ENCODE data around the gene CCRL2.
A peak's percentile ranks its signal among the peaks of the same experiment; 100 is the strongest.

The CCRL2 gene, protein sequence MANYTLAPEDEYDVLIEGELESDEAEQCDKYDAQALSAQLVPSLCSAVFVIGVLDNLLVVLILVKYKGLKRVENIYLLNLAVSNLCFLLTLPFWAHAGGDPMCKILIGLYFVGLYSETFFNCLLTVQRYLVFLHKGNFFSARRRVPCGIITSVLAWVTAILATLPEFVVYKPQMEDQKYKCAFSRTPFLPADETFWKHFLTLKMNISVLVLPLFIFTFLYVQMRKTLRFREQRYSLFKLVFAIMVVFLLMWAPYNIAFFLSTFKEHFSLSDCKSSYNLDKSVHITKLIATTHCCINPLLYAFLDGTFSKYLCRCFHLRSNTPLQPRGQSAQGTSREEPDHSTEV

DNA sequence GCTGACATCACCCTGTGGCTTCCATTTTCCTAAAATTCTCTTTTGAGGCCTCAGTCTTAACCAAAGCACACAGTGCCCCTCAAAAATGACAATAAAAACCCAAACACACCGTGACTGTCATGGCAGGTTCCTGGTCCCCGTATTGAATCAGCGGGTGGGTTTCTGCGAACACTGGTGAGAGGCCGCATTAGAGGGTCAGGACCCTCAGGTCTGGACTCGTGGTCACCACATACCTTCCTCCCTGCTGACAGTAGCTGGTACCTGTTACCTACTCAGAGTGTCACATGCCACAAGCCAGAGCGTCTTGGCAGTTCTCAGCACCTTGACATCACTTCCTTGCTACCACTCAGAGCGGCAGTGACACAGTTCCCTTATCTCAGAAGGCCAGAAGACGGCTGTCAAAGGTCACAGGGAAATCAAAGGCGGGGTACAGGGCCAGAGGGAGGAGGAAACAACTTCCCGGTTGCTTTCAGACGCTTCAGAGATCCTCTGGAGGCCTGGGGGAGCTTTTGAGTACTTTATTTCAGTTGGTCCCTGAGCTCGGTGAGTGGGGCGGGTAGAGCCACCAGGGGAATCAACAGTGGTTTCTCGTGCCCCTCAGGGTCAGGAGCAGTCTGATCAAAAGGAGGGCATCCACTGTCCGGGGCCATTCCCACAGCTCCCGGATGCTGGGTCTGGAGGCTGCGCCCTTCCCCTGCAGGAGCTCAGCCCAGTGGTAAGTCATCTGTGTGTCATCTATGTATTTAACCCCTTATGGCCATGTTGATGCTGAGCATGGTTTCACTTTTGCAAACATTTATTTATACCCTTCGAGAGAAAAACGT lies at the start of gene CCRL2, which contains the start of gene CCR5AS:
Gene CCRL2 (plus strand): TSS at position 472 of the 824 bp plus-strand sequence. CDS start 821 bp downstream, outside the sequence.
Gene CCR5AS (minus strand): TSS at position 279 of the 824 bp plus-strand sequence.
- peak; percentile 17 for DNase-seq (ENCODE audit: low read depth)

DNA sequence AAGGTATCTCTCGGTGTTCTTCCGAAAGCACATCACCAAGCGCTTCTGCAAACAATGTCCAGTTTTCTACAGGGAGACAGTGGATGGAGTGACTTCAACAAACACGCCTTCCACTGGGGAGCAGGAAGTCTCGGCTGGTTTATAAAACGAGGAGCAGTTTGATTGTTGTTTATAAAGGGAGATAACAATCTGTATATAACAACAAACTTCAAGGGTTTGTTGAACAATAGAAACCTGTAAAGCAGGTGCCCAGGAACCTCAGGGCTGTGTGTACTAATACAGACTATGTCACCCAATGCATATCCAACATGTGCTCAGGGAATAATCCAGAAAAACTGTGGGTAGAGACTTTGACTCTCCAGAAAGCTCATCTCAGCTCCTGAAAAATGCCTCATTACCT lies 48.6 kb upstream of the CCRL2 start:
- no peak for DNase-seq (ENCODE audit: low read depth)

DNA sequence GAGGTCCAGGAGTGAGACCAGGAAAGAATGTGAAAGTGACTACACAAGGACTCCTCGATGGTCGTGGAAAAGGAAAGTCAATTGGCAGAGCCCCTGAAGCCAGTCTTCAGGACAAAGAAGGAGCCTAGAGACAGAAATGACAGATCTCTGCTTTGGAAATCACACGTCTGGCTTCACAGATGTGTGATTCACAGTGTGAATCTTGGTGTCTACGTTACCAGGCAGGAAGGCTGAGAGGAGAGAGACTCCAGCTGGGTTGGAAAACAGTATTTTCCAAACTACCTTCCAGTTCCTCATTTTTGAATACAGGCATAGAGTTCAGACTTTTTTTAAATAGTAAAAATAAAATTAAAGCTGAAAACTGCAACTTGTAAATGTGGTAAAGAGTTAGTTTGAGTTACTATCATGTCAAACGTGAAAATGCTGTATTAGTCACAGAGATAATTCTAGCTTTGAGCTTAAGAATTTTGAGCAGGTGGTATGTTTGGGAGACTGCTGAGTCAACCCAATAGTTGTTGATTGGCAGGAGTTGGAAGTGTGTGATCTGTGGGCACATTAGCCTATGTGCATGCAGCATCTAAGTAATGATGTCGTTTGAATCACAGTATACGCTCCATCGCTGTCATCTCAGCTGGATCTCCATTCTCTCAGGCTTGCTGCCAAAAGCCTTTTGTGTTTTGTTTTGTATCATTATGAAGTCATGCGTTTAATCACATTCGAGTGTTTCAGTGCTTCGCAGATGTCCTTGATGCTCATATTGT lies 47.1 kb upstream of the CCRL2 start:
- no peak for DNase-seq (ENCODE audit: low read depth)

DNA sequence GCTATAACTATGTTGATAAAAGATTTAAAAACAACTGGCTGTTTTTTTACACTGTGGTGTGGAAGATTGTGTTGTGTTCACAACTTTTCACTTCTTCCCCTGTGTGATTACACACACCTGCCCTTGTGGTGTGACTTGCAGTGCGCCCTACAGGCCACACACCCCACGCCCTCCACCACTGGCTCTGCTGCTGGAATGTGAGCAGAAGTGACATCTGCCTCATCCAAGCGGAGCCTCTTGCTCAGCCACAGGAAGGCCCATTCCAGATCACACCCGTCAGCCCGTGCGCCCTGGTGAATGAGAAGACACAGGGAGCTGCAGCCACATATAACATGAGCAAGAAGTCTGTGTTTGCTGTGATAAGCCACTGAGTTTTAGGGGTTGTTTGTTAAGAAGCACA lies 46.2 kb upstream of the CCRL2 start:
- no peak for DNase-seq (ENCODE audit: low read depth)

DNA sequence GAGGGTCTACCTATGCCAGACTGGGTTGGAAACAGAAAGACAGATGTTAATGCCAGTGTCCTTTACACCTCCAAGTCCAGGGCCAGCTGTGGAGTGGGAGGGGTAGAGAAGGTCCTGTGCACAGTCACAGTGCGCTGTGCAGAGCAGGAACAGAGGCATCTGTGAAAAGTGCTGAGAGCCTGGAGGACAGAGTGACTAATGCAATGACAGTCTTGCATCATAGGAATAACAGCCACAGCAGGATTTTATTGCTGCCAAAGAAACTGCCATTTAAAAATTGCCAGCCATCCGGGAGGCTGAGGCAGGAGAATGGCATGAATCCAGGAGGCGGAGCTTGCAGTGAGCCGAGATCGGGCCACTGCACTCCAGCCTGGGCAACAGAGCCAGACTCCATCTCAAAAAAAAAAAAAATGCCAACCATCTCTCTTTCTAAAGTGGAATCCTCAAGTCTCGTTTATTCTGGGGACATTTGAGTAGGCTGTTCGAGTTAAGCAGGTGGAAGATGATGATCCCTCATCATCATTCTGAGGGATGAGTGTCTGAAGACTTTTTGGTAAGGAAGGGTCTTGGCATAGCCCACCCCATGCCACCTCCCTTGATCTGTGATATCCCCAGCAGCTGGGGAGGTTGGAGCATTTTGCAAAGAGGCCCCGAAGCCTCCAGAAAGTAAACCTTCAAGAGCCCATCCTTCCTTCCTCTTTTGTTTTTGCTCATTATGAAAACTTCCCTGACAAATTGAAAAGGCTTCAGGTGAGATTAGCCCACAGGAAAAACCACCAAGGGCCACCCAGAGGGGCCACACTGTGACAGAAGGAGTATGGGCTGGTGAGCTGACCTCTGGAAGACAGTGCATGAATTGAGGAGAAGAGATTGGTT lies 45.4 kb upstream of the CCRL2 start:
- no peak for DNase-seq (ENCODE audit: low read depth)

DNA sequence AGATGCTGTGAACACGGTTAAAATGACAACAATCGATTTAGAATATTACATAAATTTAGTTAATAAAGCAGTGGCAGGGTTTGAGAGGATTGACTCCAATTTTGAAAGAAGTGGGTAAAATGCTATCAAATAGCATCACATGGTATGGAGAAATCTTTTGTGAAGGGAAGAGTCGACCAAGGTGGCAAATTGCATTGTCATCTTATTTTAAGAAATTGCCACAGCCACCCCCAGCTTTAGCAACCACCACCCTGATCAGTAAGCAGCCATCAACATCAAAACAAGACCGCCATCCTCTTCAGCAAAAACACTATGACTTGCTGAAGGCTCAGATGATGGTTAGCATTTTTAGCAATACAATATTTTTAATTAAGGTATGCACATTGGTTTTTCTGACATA lies 42.0 kb upstream of the CCRL2 start:
- no peak for DNase-seq (ENCODE audit: low read depth)

DNA sequence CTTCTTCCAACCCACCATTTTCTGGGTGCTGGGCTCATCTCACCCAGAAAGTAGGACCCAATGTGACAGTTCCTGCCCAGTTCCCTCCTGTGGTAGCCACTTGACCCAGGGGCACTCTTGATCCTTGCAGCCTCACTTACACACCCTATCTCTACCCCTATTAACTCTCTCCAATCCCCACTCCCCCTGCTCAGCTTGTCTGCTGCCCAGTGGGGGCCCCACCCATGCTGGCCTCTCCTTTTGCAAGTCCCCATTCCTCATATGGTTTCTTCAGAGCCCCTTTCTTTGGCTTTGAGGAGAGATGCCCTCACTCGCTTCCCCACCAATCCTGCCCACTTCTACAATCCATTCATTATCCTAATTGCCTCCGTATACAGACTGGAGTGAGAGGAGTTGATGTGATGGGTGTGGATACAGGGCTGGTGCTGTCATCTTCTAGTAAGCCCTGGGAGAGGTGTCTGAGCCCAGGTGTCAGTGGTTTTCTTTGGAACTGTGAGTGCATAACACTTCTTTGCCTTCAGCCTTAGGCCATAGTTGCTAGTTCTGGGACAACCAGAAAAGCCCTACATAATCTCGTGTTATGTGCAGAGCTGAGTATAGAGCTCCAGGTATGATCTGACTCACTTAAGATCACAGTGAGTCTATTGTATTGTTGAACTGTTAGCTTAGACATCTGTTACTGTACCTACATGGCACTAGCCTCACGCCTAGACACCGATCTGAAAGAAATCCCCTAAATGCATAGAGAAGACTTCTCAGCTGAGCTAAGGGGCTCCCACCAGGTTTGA lies 41.1 kb upstream of the CCRL2 start:
- DNase-seq (ENCODE audit: low read depth) = no peak

DNA sequence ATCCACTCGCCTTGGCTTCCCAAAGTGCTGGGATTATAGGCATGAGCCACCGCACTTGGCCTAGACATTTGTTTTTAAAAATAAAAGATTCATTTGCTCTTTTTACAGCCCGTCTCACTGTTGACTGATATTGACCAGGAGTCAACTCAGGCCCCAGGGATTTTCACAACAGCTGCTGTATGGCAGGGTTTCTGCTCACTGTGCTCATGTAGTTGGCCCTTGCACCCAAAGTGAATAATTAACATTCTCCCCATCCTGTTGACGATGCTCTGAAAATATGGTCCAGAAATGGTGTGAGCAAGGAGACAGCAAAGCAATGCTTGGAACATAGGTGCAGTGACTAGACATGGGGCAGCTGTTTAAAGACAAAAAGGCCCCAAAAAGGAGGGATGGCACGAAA lies 39.2 kb upstream of the CCRL2 start:
- DNase-seq (ENCODE audit: low read depth) = no peak

DNA sequence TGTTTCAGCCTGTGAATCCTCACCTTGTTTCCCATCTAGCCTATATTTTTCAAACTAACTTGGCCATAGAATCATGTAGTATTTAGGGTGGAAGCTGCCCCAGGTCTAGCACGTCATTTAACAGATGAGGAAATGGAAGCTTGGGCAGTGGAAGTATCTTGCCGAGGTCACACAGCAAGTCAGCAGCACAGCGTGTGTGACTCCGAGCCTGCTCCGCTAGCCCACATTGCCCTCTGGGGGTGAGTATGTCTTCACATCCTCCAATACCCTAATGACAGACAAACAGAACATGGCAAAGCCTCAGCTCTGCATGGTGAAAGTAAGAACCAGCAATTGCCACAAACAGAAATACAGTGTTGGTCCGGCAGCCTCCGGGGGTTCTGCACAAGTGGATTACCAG lies 38.5 kb upstream of the CCRL2 start:
- peak; percentile 38 for DNase-seq (ENCODE audit: low read depth)

DNA sequence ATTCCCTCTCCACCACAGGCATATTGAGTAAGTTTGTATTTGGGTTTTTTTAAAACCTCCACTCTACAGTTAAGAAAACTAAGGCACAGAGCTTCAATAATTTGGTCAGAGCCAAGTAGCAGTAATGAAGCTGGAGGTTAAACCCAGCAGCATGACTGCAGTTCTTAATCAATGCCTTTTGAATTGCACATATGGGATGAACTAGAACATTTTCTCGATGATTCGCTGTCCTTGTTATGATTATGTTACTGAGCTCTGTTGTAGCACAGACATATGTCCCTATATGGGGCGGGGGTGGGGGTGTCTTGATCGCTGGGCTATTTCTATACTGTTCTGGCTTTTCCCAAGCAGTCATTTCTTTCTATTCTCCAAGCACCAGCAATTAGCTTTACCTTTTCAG lies 37.9 kb upstream of the CCRL2 start:
- DNase-seq (ENCODE audit: low read depth) = no peak

DNA sequence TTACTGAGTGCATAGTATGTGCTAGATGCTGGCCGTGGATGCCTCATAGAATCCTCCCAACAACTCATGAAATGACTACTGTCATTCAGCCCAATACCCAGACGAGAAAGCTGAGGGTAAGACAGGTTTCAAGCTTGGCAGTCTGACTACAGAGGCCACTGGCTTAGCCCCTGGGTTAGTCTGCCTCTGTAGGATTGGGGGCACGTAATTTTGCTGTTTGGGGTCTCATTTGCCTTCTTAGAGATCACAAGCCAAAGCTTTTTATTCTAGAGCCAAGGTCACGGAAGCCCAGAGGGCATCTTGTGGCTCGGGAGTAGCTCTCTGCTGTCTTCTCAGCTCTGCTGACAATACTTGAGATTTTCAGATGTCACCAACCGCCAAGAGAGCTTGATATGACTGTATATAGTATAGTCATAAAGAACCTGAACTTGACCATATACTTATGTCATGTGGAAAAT lies 37.4 kb upstream of the CCRL2 start:
- DNase-seq (ENCODE audit: low read depth) = no peak

DNA sequence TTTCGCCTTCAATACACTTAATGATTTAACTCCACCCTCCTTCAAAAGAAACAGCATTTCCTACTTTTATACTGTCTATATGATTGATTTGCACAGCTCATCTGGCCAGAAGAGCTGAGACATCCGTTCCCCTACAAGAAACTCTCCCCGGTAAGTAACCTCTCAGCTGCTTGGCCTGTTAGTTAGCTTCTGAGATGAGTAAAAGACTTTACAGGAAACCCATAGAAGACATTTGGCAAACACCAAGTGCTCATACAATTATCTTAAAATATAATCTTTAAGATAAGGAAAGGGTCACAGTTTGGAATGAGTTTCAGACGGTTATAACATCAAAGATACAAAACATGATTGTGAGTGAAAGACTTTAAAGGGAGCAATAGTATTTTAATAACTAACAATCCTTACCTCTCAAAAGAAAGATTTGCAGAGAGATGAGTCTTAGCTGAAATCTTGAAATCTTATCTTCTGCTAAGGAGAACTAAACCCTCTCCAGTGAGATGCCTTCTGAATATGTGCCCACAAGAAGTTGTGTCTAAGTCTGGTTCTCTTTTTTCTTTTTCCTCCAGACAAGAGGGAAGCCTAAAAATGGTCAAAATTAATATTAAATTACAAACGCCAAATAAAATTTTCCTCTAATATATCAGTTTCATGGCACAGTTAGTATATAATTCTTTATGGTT lies 36.1 kb upstream of the CCRL2 start, which contains the start of gene CCR5:
Gene CCR5 (plus strand): TSS at position 108 of the 680 bp plus-strand sequence. CDS start 1,957 bp downstream, outside the sequence.
- DNase-seq (ENCODE audit: low read depth) = no peak

DNA sequence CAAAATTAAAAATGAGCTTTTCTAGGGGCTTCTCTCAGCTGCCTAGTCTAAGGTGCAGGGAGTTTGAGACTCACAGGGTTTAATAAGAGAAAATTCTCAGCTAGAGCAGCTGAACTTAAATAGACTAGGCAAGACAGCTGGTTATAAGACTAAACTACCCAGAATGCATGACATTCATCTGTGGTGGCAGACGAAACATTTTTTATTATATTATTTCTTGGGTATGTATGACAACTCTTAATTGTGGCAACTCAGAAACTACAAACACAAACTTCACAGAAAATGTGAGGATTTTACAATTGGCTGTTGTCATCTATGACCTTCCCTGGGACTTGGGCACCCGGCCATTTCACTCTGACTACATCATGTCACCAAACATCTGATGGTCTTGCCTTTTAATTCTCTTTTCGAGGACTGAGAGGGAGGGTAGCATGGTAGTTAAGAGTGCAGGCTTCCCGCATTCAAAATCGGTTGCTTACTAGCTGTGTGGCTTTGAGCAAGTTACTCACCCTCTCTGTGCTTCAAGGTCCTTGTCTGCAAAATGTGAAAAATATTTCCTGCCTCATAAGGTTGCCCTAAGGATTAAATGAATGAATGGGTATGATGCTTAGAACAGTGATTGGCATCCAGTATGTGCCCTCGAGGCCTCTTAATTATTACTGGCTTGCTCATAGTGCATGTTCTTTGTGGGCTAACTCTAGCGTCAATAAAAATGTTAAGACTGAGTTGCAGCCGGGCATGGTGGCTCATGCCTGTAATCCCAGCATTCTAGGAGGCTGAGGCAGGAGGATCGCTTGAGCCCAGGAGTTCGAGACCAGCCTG lies 35.3 kb upstream of the CCRL2 start:
- no peak for DNase-seq (ENCODE audit: low read depth)

DNA sequence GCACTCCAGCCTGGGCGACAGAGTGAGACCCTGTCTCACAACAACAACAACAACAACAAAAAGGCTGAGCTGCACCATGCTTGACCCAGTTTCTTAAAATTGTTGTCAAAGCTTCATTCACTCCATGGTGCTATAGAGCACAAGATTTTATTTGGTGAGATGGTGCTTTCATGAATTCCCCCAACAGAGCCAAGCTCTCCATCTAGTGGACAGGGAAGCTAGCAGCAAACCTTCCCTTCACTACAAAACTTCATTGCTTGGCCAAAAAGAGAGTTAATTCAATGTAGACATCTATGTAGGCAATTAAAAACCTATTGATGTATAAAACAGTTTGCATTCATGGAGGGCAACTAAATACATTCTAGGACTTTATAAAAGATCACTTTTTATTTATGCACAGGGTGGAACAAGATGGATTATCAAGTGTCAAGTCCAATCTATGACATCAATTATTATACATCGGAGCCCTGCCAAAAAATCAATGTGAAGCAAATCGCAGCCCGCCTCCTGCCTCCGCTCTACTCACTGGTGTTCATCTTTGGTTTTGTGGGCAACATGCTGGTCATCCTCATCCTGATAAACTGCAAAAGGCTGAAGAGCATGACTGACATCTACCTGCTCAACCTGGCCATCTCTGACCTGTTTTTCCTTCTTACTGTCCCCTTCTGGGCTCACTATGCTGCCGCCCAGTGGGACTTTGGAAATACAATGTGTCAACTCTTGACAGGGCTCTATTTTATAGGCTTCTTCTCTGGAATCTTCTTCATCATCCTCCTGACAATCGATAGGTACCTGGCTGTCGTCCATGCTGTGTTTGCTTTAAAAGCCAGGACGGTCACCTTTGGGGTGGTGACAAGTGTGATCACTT lies 34.3 kb upstream of the CCRL2 start:
- no peak for DNase-seq (ENCODE audit: low read depth)

DNA sequence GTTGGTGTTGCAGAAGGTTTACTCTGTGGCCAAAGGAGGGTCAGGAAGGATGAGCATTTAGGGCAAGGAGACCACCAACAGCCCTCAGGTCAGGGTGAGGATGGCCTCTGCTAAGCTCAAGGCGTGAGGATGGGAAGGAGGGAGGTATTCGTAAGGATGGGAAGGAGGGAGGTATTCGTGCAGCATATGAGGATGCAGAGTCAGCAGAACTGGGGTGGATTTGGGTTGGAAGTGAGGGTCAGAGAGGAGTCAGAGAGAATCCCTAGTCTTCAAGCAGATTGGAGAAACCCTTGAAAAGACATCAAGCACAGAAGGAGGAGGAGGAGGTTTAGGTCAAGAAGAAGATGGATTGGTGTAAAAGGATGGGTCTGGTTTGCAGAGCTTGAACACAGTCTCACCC lies 32.3 kb upstream of the CCRL2 start:
- DNase-seq (ENCODE audit: low read depth) = no peak

DNA sequence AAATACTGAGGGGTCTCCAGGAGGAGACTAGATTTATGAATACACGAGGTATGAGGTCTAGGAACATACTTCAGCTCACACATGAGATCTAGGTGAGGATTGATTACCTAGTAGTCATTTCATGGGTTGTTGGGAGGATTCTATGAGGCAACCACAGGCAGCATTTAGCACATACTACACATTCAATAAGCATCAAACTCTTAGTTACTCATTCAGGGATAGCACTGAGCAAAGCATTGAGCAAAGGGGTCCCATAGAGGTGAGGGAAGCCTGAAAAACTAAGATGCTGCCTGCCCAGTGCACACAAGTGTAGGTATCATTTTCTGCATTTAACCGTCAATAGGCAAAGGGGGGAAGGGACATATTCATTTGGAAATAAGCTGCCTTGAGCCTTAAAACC lies 31.8 kb upstream of the CCRL2 start:
- no peak for DNase-seq (ENCODE audit: low read depth)

DNA sequence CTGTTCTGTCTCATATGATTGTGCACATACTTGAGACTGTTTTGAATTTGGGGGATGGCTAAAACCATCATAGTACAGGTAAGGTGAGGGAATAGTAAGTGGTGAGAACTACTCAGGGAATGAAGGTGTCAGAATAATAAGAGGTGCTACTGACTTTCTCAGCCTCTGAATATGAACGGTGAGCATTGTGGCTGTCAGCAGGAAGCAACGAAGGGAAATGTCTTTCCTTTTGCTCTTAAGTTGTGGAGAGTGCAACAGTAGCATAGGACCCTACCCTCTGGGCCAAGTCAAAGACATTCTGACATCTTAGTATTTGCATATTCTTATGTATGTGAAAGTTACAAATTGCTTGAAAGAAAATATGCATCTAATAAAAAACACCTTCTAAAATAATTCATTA lies 31.2 kb upstream of the CCRL2 start:
- DNase-seq (ENCODE audit: low read depth) = no peak

DNA sequence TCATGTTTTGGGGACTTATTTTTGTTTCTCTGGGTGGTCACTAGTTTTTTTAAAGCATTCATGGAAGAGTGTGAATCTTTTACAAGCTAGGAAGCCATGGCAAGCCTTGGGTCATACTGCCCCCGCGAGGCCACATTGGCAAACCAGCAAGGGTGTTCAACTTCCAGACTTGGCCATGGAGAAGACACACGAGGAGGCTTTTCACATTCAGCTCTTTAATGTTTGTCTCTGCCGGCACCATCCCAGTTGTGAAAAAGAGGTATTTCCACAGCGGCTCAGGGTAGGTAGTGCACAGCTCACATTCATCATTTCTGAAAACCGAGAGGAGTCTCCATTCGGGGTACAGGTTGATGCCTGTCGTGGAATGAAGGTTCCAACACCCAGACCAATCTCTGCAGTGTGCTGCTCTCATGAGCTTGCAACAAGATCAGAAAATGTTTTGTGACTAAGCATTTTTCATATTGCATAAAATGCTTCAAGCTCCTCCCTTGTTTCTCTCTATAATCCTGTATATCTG lies 28.6 kb upstream of the CCRL2 start:
- DNase-seq (ENCODE audit: low read depth) = peak; percentile 19
